Liver (tissue), 9 donors: Measurements from ENCODE around the gene PKNOX1. TPM values are rescaled to one million over a fixed set of nuclear protein-coding genes. Genes with fewer than 3 reads are reported as not detected.

ENCODE experiments used
- DNase-seq: peaks from one replicate; pipeline ENCODE4 v3.0.0-alpha.2; 2017; ENCODE audit warnings: low spot score
- H3K27ac ChIP-seq, 2 donors: one replicate each; pipeline ENCODE4 v1.7.0; 2013; ENCODE audit warnings: inconsistent platforms in 2 of 2, low read length in 2 of 2, control low read depth in 1 of 2, low read depth in 1 of 2, mild to moderate bottlenecking in 1 of 2
- H3K27me3 ChIP-seq, 4 donors: one replicate each; pipeline versions ENCODE4 v1.6.1 to v1.7.0; 2013; ENCODE audit warnings: low read length in 3 of 4, inconsistent platforms in 1 of 4, mild to moderate bottlenecking in 1 of 4, moderate library complexity in 1 of 4; ENCODE audit not compliant: control insufficient read depth in 4 of 4, insufficient read depth in 4 of 4
- H3K36me3 ChIP-seq, 4 donors: one replicate each; pipeline versions ENCODE4 v1.6.1 to v1.7.0; 2013; ENCODE audit warnings: low read length in 3 of 4, mild to moderate bottlenecking in 3 of 4, low read depth in 1 of 4, moderate library complexity in 1 of 4; ENCODE audit not compliant: control insufficient read depth in 4 of 4, insufficient read depth in 3 of 4
- H3K4me1 ChIP-seq, 4 donors: one replicate each; pipeline versions ENCODE4 v1.6.1 to v1.7.0; 2013; ENCODE audit warnings: low read length in 3 of 4, mild to moderate bottlenecking in 3 of 4, moderate library complexity in 1 of 4; ENCODE audit not compliant: control insufficient read depth in 4 of 4, insufficient read depth in 4 of 4
- H3K4me3 ChIP-seq, 3 donors: one replicate each; pipeline versions ENCODE4 v1.6.1 to v1.7.0; 2013; ENCODE audit warnings: low read length in 3 of 3, control low read depth in 1 of 3, low read depth in 1 of 3, mild to moderate bottlenecking in 1 of 3
- H3K9ac ChIP-seq, 2 donors: one replicate each; pipeline ENCODE4 v1.7.0; 2013; ENCODE audit warnings: low read length in 2 of 2, mild to moderate bottlenecking in 2 of 2, moderate library complexity in 2 of 2, control low read depth in 1 of 2, low read depth in 1 of 2
- H3K9me3 ChIP-seq, 4 donors: one replicate each; pipeline versions ENCODE4 v1.6.1 to v1.7.0; 2013; ENCODE audit warnings: low read length in 3 of 4; ENCODE audit not compliant: control insufficient read depth in 4 of 4
- EGR1 ChIP-seq, 2 donors: IDR thresholded peaks; 2 replicates each; pipeline ENCODE4 v1.6.1; 2016 to 2018; ENCODE audit warnings: antibody characterized with exemption in 2 of 2, low read depth in 2 of 2
- FOXA1 ChIP-seq: IDR thresholded peaks from 2 replicates; pipeline ENCODE4 v1.6.1; 2016; ENCODE audit warnings: antibody characterized with exemption
- FOXA2 ChIP-seq: IDR thresholded peaks from 2 replicates; pipeline ENCODE4 v1.6.1; 2016; ENCODE audit warnings: antibody characterized with exemption
- GABPA ChIP-seq, 2 donors: IDR thresholded peaks in 1 of 2; conservative IDR thresholded peaks in 1 of 2; 2 replicates each; pipeline ENCODE4 v1.6.1; 2016; ENCODE audit warnings: antibody characterized with exemption in 2 of 2, mild to moderate bottlenecking in 1 of 2, moderate library complexity in 1 of 2
- HNF4A ChIP-seq, 2 donors: conservative IDR thresholded peaks; 2 replicates each; pipeline ENCODE4 v1.6.1; 2016; ENCODE audit warnings: antibody characterized with exemption in 2 of 2, mild to moderate bottlenecking in 2 of 2
- HNF4G ChIP-seq: IDR thresholded peaks from 2 replicates; pipeline ENCODE4 v1.6.1; 2016; ENCODE audit warnings: antibody characterized with exemption
- JUND ChIP-seq, 2 donors: IDR thresholded peaks; 2 replicates each; pipeline ENCODE4 v1.6.1; 2016; ENCODE audit warnings: antibody characterized with exemption in 2 of 2
- NR2F2 ChIP-seq: IDR thresholded peaks from 2 replicates; pipeline ENCODE4 v1.6.1; 2016; ENCODE audit warnings: antibody characterized with exemption
- RAD21 ChIP-seq, 2 donors: IDR thresholded peaks; 2 replicates each; pipeline ENCODE4 v1.6.1; 2016; ENCODE audit warnings: antibody characterized with exemption in 2 of 2, mild to moderate bottlenecking in 2 of 2
- RXRA ChIP-seq, 2 donors: IDR thresholded peaks; 2 replicates each; pipeline ENCODE4 v1.6.1; 2017 to 2018; ENCODE audit warnings: antibody characterized with exemption in 2 of 2, mild to moderate bottlenecking in 1 of 2
- SP1 ChIP-seq: IDR thresholded peaks from 2 replicates; pipeline ENCODE4 v1.6.1; 2018; ENCODE audit warnings: antibody characterized with exemption, mild to moderate bottlenecking
- TAF1 ChIP-seq: conservative IDR thresholded peaks from 2 replicates; pipeline ENCODE4 v1.6.1; 2016; ENCODE audit warnings: antibody characterized with exemption, mild to moderate bottlenecking
- YY1 ChIP-seq: IDR thresholded peaks from 2 replicates; pipeline ENCODE4 v1.6.1; 2016; ENCODE audit warnings: antibody characterized with exemption, mild to moderate bottlenecking
- WGBS: extraction: QIAGEN DNeasy Blood & Tissue Kit; methylation state at CpG from one replicate; pipeline ENCODE4 v1.1.7; 2013; 5-methylcytosine and 5-hydroxymethylcytosine counted together
- polyA plus RNA-seq, 2 donors: library from polyadenylated mRNA; stranded (reverse) in 1 of 2; unstranded in 1 of 2; fragments of 200-250 nt in 1 of 2; fragments of >200 nt in 1 of 2; fragmentation: Nextera tagmentation in 1 of 2; extraction: Ambion mirVana in 1 of 2; gene quantifications; one replicate each; pipeline versions ENCODE4 v1.2.1 to v1.2.3, GENCODE V29; 2013 to 2015
- total RNA-seq, 2 donors: library from RNA; depleted of rRNA; stranded (reverse); fragments of >200 nt; gene quantifications; one replicate each; pipeline ENCODE4 v1.2.3, GENCODE V29; 2014
- TF ChIP-seq, protein P1 (sequence below): fragments of 150-350 bp; IDR thresholded peaks from 2 replicates; pipeline ENCODE4 v1.5.1; 2017; ENCODE audit warnings: improper control_type of control experiment, low read depth, low read length; ENCODE audit not compliant: missing input control
- TF ChIP-seq, protein P2 (sequence below): IDR thresholded peaks from 2 replicates; pipeline ENCODE4 v1.6.1; 2016; ENCODE audit warnings: antibody characterized with exemption
- TF ChIP-seq, protein P3 (sequence below): IDR thresholded peaks from 2 replicates; pipeline ENCODE4 v1.6.1; 2016; ENCODE audit warnings: antibody characterized with exemption
- TF ChIP-seq, protein P4 (sequence below): IDR thresholded peaks from 2 replicates; pipeline ENCODE4 v1.6.1; 2016; ENCODE audit warnings: antibody characterized with exemption, mild to moderate bottlenecking
- TF ChIP-seq, protein P5 (sequence below): IDR thresholded peaks from 2 replicates; pipeline ENCODE4 v1.6.1; 2016; ENCODE audit warnings: antibody characterized with exemption
- donor health status: healthy.
- donor health status: healthy.
- donor health status: healthy.
- donor health status: healthy.
- donor health status: healthy.

PKNOX1 gene
- total and polyA plus RNA-seq, 4 donors: 2.8 to 10.3 (median 8.0) TPM

DNA sequence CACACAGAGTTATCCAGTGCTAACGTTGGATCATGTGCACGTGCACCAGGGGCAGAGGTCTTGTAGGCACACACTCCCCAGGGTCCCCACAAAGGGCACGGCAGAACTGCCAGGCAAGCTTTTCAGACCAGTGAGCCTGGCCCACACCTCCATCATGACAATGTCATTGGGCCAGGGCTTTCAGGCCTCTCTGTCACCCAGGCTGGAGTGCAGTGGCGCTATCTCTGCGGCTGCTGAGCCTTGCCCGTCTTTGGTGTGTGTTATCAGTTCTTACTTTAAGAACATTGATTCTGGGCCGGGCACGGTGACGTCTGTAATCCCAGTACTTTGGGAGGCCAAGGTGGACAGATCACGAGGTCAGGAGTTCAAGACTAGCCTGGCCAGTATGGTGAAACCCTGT is 44.2 kb downstream of the PKNOX1 start (continued):
- no peak for TF ChIP-seq RXRA (IDR thresholded peaks at IDR 0.05)
- no peak for TF ChIP-seq JUND (IDR thresholded peaks at IDR 0.05)
- TF ChIP-seq SP1: no peak
- no peak for TF ChIP-seq TAF1
- no peak for TF ChIP-seq RAD21 (IDR thresholded peaks at IDR 0.05)
- no peak for TF ChIP-seq FOXA1
- TF ChIP-seq, protein P1, sequence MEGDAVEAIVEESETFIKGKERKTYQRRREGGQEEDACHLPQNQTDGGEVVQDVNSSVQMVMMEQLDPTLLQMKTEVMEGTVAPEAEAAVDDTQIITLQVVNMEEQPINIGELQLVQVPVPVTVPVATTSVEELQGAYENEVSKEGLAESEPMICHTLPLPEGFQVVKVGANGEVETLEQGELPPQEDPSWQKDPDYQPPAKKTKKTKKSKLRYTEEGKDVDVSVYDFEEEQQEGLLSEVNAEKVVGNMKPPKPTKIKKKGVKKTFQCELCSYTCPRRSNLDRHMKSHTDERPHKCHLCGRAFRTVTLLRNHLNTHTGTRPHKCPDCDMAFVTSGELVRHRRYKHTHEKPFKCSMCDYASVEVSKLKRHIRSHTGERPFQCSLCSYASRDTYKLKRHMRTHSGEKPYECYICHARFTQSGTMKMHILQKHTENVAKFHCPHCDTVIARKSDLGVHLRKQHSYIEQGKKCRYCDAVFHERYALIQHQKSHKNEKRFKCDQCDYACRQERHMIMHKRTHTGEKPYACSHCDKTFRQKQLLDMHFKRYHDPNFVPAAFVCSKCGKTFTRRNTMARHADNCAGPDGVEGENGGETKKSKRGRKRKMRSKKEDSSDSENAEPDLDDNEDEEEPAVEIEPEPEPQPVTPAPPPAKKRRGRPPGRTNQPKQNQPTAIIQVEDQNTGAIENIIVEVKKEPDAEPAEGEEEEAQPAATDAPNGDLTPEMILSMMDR: no peak

DNA sequence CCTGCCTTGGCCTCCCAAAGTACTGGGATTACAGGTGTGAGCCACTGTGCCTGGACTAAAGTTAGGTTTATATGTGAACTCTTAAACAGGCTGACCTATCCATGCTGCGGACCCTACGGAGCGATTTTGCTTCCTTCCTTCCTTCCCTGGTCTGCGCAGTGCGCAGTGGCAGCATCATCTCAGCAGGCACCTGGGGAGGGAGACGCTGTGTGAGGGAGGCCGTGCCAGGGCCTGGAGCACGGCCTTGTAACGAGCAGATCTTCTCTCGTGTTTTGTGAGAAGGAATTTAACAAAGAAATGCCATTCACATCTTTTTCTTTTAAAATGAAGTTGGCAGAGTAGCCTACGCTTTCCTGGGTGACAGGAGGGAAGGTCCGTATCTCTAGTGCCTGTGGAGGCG is 45.8 kb downstream of the PKNOX1 start:
- no peak overlapping the region for H3K9ac ChIP-seq
- TF ChIP-seq YY1: no peak
- no peak for TF ChIP-seq HNF4G
- TF ChIP-seq, protein P2, sequence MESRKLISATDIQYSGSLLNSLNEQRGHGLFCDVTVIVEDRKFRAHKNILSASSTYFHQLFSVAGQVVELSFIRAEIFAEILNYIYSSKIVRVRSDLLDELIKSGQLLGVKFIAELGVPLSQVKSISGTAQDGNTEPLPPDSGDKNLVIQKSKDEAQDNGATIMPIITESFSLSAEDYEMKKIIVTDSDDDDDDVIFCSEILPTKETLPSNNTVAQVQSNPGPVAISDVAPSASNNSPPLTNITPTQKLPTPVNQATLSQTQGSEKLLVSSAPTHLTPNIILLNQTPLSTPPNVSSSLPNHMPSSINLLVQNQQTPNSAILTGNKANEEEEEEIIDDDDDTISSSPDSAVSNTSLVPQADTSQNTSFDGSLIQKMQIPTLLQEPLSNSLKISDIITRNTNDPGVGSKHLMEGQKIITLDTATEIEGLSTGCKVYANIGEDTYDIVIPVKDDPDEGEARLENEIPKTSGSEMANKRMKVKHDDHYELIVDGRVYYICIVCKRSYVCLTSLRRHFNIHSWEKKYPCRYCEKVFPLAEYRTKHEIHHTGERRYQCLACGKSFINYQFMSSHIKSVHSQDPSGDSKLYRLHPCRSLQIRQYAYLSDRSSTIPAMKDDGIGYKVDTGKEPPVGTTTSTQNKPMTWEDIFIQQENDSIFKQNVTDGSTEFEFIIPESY: no peak
- no peak for TF ChIP-seq NR2F2
- no peak for TF ChIP-seq FOXA1
- TF ChIP-seq HNF4A (conservative IDR thresholded peaks at IDR 0.05): no peak
- TF ChIP-seq JUND (IDR thresholded peaks at IDR 0.05): no peak
- no peak for TF ChIP-seq GABPA (IDR thresholded peaks at IDR 0.05 in 1 of 2, conservative IDR thresholded peaks at IDR 0.05 in 1 of 2)
- TF ChIP-seq, protein P1: no peak
- TF ChIP-seq, protein P3, sequence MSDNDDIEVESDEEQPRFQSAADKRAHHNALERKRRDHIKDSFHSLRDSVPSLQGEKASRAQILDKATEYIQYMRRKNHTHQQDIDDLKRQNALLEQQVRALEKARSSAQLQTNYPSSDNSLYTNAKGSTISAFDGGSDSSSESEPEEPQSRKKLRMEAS: no peak
- 94% methylated on average over 13 of the region's 13 CpGs for WGBS
- no peaks in the 10 kb centered on the region for H3K27me3 ChIP-seq
- no peak overlapping the region for H3K27ac ChIP-seq
- H3K4me1 ChIP-seq: no peaks in the 10 kb centered on the region
- H3K9me3 ChIP-seq: no peaks in the 10 kb centered on the region
- peaks cover 10 to 56% (median 24%) of the 10 kb centered on the region in 4 donors for H3K36me3 ChIP-seq
- DNase-seq: no peak
- H3K4me3 ChIP-seq: no peak overlapping the region

DNA sequence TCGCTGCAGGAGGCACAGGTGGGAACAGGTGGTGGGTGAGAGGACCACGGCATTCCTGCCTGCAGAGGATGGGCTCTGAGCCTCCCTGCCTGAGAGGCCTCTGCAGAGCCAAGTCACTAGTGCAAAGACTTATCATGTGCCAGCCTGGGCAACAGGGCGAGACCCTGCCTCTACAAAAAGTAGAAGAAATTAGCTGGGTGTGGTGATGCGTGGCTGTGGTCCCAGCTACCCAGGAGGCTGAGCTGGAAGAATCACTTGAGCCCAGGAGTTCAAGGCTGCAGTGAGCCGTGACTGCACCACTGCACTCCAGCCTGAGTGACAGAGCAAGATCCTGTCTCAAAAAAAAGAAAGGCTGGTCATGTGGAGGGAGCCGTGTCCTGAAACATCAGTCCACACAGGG is 46.4 kb downstream of the PKNOX1 start:
- no peak overlapping the region for H3K9ac ChIP-seq
- peaks cover 10 to 62% (median 26%) of the 10 kb centered on the region in 4 donors for H3K36me3 ChIP-seq
- no peak overlapping the region for H3K4me3 ChIP-seq
- WGBS: 95% methylated on average over 6 of the region's 6 CpGs
- DNase-seq: no peak
- H3K9me3 ChIP-seq: no peaks in the 10 kb centered on the region
- TF ChIP-seq, protein P4, sequence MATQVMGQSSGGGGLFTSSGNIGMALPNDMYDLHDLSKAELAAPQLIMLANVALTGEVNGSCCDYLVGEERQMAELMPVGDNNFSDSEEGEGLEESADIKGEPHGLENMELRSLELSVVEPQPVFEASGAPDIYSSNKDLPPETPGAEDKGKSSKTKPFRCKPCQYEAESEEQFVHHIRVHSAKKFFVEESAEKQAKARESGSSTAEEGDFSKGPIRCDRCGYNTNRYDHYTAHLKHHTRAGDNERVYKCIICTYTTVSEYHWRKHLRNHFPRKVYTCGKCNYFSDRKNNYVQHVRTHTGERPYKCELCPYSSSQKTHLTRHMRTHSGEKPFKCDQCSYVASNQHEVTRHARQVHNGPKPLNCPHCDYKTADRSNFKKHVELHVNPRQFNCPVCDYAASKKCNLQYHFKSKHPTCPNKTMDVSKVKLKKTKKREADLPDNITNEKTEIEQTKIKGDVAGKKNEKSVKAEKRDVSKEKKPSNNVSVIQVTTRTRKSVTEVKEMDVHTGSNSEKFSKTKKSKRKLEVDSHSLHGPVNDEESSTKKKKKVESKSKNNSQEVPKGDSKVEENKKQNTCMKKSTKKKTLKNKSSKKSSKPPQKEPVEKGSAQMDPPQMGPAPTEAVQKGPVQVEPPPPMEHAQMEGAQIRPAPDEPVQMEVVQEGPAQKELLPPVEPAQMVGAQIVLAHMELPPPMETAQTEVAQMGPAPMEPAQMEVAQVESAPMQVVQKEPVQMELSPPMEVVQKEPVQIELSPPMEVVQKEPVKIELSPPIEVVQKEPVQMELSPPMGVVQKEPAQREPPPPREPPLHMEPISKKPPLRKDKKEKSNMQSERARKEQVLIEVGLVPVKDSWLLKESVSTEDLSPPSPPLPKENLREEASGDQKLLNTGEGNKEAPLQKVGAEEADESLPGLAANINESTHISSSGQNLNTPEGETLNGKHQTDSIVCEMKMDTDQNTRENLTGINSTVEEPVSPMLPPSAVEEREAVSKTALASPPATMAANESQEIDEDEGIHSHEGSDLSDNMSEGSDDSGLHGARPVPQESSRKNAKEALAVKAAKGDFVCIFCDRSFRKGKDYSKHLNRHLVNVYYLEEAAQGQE: no peak
- TF ChIP-seq HNF4A (conservative IDR thresholded peaks at IDR 0.05) (no peak), NR2F2 (no peak), FOXA2 (no peak), EGR1 (IDR thresholded peaks at IDR 0.05; ENCODE audit: low read depth in 2 of 2) (no peak), GABPA (IDR thresholded peaks at IDR 0.05 in 1 of 2, conservative IDR thresholded peaks at IDR 0.05 in 1 of 2) (no peak), RAD21 (IDR thresholded peaks at IDR 0.05) (no peak)
- TF ChIP-seq, protein P5, sequence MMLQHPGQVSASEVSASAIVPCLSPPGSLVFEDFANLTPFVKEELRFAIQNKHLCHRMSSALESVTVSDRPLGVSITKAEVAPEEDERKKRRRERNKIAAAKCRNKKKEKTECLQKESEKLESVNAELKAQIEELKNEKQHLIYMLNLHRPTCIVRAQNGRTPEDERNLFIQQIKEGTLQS: no peak
- TF ChIP-seq, protein P2: no peak
- H3K27me3 ChIP-seq: no peaks in the 10 kb centered on the region
- H3K4me1 ChIP-seq: no peaks in the 10 kb centered on the region
- no peak overlapping the region for H3K27ac ChIP-seq
